ENCODE data around the gene TRIM61.
"Not testable (repeated sequence)": the region's sequence is repeated elsewhere in the genome, so short reads cannot be mapped to it uniquely, and the experiment has no call there.

The TRIM61 gene

GRCh38 chr4:164959896-164960295 is 17.6 kb downstream of the TRIM61 start:
- H3K9ac ChIP-seq (ENCODE audit: low read depth in 1 of 2, low read length in 2 of 2) = no peak overlapping the region
- peaks cover 0 to 8% of the 10 kb centered on the region in 2 donors for H3K4me1 ChIP-seq (ENCODE audit: control insufficient read depth in 1 of 2, insufficient read depth in 2 of 2, low read length in 2 of 2)
- no peaks in the 10 kb centered on the region for H3K9me3 ChIP-seq (ENCODE audit: control insufficient read depth in 1 of 2, low read length in 2 of 2)
- H3K27me3 ChIP-seq (ENCODE audit: control insufficient read depth in 1 of 2, insufficient read depth in 2 of 2, low read length in 2 of 2) = no peaks in the 10 kb centered on the region
- H3K27ac ChIP-seq (ENCODE audit: low read depth, low read length) = no peak overlapping the region
- H3K36me3 ChIP-seq (ENCODE audit: control insufficient read depth in 1 of 2, insufficient read depth in 2 of 2, low read length in 2 of 2) = no peaks in the 10 kb centered on the region
- H3K4me3 ChIP-seq (ENCODE audit: low read depth in 1 of 2, low read length in 2 of 2) = no peak overlapping the region

GRCh38 chr4:164959421-164959820 is 18.0 kb downstream of the TRIM61 start:
- H3K9me3 ChIP-seq (ENCODE audit: control insufficient read depth in 1 of 2, low read length in 2 of 2); H3K36me3 ChIP-seq (ENCODE audit: control insufficient read depth in 1 of 2, insufficient read depth in 2 of 2, low read length in 2 of 2); H3K4me1 ChIP-seq (ENCODE audit: control insufficient read depth in 1 of 2, insufficient read depth in 2 of 2, low read length in 2 of 2); H3K9ac ChIP-seq (ENCODE audit: low read depth in 1 of 2, low read length in 2 of 2); H3K27me3 ChIP-seq (ENCODE audit: control insufficient read depth in 1 of 2, insufficient read depth in 2 of 2, low read length in 2 of 2); H3K27ac ChIP-seq (ENCODE audit: low read depth, low read length); H3K4me3 ChIP-seq (ENCODE audit: low read depth in 1 of 2, low read length in 2 of 2): not testable (repeated sequence)

DNA sequence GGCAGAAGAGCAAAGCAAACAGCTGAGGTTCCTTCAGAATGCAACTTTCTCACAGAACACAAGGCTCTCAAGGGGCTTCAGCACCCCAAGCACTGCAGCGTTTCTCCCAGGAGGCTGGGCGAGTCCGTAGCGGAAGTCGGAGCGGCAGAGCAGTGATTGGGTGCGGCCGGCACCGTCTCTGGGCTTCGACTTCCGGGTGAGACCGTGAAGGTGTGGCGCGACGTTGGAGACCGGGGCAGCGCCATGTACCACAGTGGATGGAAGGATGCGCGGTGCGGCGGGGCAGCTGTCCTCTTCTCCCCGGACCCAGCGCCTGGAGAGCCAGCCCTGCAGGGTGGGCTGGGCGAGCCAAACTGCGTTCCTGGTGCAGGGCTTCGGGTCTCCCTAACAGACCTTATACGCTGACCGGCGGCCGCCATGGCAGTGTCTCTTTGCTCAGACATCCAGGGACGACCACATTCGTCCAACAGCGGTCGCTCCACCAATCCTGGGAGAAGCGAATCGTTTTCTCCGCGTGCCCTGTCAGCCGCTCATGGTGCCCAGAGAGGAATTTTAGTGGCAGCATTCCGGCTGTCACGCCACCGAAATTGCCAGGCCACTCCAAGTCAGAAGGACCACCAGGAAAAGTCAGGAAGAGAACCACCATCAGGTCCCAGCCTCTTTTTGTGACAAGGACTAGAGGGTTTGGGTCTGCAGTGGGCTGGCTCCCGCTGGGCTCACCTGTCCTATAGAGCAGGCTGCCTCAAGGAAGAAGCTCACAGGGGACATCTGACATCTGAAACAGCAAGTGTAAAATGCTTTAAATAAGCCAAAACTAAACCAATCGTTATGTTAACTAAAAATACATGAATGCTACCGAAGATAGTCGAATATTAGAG is 20.5 kb downstream of the TRIM61 start:
- Histone ChIP-seq H3K4me1 (ENCODE audit: control insufficient read depth in 1 of 2, insufficient read depth in 2 of 2, low read length in 2 of 2) (peaks cover 0 to 8% of the 10 kb centered on the region in 2 donors), H3K27ac (ENCODE audit: low read depth, low read length) (no peak overlapping the region), H3K4me3 (ENCODE audit: low read depth in 1 of 2, low read length in 2 of 2) (peak overlapping the region; percentile 79 to 93), H3K36me3 (ENCODE audit: control insufficient read depth in 1 of 2, insufficient read depth in 2 of 2, low read length in 2 of 2) (no peaks in the 10 kb centered on the region), H3K9ac (ENCODE audit: low read depth in 1 of 2, low read length in 2 of 2) (peak overlapping the region; percentile 2 to 51), H3K9me3 (ENCODE audit: control insufficient read depth in 1 of 2, low read length in 2 of 2) (no peaks in the 10 kb centered on the region), H3K27me3 (ENCODE audit: control insufficient read depth in 1 of 2, insufficient read depth in 2 of 2, low read length in 2 of 2) (no peaks in the 10 kb centered on the region)

DNA sequence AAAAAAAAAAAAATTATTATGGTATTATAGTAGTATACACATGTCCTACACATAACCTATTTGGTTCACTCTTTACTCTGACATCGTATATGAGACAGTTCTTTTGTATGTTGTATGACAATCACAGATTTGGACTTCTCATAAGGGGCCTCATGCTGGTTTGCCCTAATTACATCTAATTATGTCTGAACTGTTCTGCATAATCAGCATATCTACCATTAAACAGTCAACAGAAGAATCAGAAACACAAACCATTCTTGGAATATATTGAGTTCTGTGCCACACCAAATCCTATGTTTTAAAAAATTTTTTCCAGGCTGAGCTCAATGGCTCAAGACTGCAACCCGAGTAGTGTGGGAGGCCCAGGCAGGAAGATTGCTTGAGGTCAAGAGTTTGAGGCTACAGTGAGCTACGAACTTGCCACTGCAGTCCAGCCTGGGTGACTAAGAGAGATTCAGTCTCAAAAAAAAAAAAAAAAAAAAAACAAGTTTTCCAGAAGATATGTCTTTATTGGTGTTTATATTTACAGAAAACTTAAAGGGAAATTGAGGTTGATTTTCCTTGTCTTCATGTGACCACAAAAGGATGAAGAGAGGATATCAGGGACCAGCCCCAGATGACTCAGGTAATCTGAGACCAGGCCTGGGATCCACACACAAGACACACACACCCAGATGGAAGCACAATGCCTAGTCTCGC is 22.2 kb downstream of the TRIM61 start:
- no peaks in the 10 kb centered on the region for H3K9me3 ChIP-seq (ENCODE audit: control insufficient read depth in 1 of 2, low read length in 2 of 2)
- no peak overlapping the region for H3K9ac ChIP-seq (ENCODE audit: low read depth in 1 of 2, low read length in 2 of 2)
- no peaks in the 10 kb centered on the region for H3K36me3 ChIP-seq (ENCODE audit: control insufficient read depth in 1 of 2, insufficient read depth in 2 of 2, low read length in 2 of 2)
- H3K27me3 ChIP-seq (ENCODE audit: control insufficient read depth in 1 of 2, insufficient read depth in 2 of 2, low read length in 2 of 2) = no peaks in the 10 kb centered on the region
- H3K27ac ChIP-seq (ENCODE audit: low read depth, low read length) = no peak overlapping the region
- peaks cover 0 to 8% of the 10 kb centered on the region in 2 donors for H3K4me1 ChIP-seq (ENCODE audit: control insufficient read depth in 1 of 2, insufficient read depth in 2 of 2, low read length in 2 of 2)
- no peak overlapping the region for H3K4me3 ChIP-seq (ENCODE audit: low read depth in 1 of 2, low read length in 2 of 2)

GRCh38 chr4:164952551-164952950 is 24.9 kb downstream of the TRIM61 start:
- no peak overlapping the region for H3K9ac ChIP-seq (ENCODE audit: low read depth in 1 of 2, low read length in 2 of 2)
- peaks cover 0 to 8% of the 10 kb centered on the region in 2 donors for H3K4me1 ChIP-seq (ENCODE audit: control insufficient read depth in 1 of 2, insufficient read depth in 2 of 2, low read length in 2 of 2)
- H3K27me3 ChIP-seq (ENCODE audit: control insufficient read depth in 1 of 2, insufficient read depth in 2 of 2, low read length in 2 of 2) = peaks cover 0 to 4% of the 10 kb centered on the region in 2 donors
- no peak overlapping the region for H3K4me3 ChIP-seq (ENCODE audit: low read depth in 1 of 2, low read length in 2 of 2)
- no peak overlapping the region for H3K27ac ChIP-seq (ENCODE audit: low read depth, low read length)
- H3K36me3 ChIP-seq (ENCODE audit: control insufficient read depth in 1 of 2, insufficient read depth in 2 of 2, low read length in 2 of 2) = no peaks in the 10 kb centered on the region
- H3K9me3 ChIP-seq (ENCODE audit: control insufficient read depth in 1 of 2, low read length in 2 of 2) = no peaks in the 10 kb centered on the region

DNA sequence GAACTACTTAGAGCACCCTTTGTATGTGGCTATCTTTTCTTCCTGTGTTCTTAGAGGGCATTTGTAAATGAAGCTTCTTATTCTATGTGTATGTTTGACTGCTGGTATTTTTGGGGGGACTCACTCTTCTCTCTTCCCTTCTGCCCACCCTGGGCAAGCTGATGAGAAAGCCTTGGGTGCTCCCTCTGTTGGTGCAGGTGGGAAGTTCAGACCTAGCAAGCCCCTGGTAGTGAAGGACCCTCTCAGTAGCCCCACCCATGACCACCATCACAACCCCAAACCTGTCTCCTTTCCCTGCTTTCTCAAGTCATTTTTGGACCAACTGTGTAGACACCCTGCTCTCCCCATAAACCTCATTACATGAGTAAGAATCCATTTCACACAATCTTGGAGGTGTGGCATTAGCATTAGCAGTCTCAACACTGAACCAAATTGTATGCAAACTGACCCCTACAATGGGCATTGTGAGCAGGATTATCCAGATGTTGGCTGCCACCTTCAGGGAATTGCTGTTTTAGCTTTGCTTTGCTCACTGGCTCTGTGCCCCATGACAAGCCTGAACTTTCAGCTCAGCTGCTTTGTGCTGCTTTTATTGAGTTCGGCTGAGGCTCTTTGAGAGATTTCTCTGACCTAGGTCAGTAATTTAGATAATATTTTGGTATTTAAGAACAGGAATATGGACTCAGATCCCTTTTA is 27.9 kb downstream of the TRIM61 start:
- no peak overlapping the region for H3K4me3 ChIP-seq (ENCODE audit: low read depth in 1 of 2, low read length in 2 of 2)
- peaks cover 0 to 4% of the 10 kb centered on the region in 2 donors for H3K27me3 ChIP-seq (ENCODE audit: control insufficient read depth in 1 of 2, insufficient read depth in 2 of 2, low read length in 2 of 2)
- H3K9me3 ChIP-seq (ENCODE audit: control insufficient read depth in 1 of 2, low read length in 2 of 2) = no peaks in the 10 kb centered on the region
- H3K9ac ChIP-seq (ENCODE audit: low read depth in 1 of 2, low read length in 2 of 2) = no peak overlapping the region
- no peaks in the 10 kb centered on the region for H3K36me3 ChIP-seq (ENCODE audit: control insufficient read depth in 1 of 2, insufficient read depth in 2 of 2, low read length in 2 of 2)
- H3K27ac ChIP-seq (ENCODE audit: low read depth, low read length) = no peak overlapping the region
- no peaks in the 10 kb centered on the region for H3K4me1 ChIP-seq (ENCODE audit: control insufficient read depth in 1 of 2, insufficient read depth in 2 of 2, low read length in 2 of 2)

DNA sequence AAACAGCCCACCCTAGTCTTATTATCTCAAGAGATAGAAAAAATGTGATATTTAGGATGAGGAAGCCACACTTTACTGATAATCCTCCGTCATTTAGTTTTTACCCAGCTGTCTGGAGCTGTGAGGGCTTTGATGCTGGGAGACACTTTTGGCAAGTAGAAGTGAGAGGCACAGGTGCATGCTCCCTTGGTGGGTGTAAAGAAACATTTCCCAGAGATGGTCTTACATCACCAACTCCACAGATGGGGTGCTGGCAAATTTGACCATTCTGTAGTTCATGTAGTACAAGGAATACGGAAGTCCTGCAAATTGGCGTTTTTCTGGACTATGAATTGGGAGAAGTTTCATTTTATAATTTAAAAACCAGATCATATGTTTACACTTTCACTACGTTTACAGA is 28.5 kb downstream of the TRIM61 start:
- Histone ChIP-seq H3K36me3 (ENCODE audit: control insufficient read depth in 1 of 2, insufficient read depth in 2 of 2, low read length in 2 of 2) (no peaks in the 10 kb centered on the region), H3K4me1 (ENCODE audit: control insufficient read depth in 1 of 2, insufficient read depth in 2 of 2, low read length in 2 of 2) (no peaks in the 10 kb centered on the region), H3K27me3 (ENCODE audit: control insufficient read depth in 1 of 2, insufficient read depth in 2 of 2, low read length in 2 of 2) (peaks cover 0 to 4% of the 10 kb centered on the region in 2 donors), H3K9ac (ENCODE audit: low read depth in 1 of 2, low read length in 2 of 2) (no peak overlapping the region), H3K27ac (ENCODE audit: low read depth, low read length) (no peak overlapping the region), H3K4me3 (ENCODE audit: low read depth in 1 of 2, low read length in 2 of 2) (no peak overlapping the region), H3K9me3 (ENCODE audit: control insufficient read depth in 1 of 2, low read length in 2 of 2) (no peaks in the 10 kb centered on the region)

DNA sequence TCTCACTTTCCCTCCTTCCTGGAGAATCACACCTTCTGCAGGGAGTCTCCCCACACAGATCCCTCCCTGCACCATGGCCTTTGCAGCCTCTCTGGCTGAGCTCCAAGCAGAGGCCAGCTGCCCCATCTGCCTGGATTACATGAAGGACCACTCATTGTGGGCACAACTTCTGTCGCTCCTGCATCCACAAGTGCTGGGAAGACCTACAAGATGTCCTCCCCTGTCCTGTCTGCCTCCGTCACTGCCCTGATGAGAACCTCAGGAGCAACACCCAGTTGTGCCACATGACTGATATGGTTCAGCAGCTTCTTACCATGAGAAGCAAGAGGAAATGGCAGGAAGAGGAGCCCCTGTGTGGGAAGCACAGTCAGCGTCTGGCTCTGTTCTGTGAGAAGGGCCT is 29.5 kb downstream of the TRIM61 start:
- H3K4me3 ChIP-seq (ENCODE audit: low read depth in 1 of 2, low read length in 2 of 2); H3K9me3 ChIP-seq (ENCODE audit: control insufficient read depth in 1 of 2, low read length in 2 of 2); H3K9ac ChIP-seq (ENCODE audit: low read depth in 1 of 2, low read length in 2 of 2); H3K27ac ChIP-seq (ENCODE audit: low read depth, low read length); H3K27me3 ChIP-seq (ENCODE audit: control insufficient read depth in 1 of 2, insufficient read depth in 2 of 2, low read length in 2 of 2); H3K36me3 ChIP-seq (ENCODE audit: control insufficient read depth in 1 of 2, insufficient read depth in 2 of 2, low read length in 2 of 2); H3K4me1 ChIP-seq (ENCODE audit: control insufficient read depth in 1 of 2, insufficient read depth in 2 of 2, low read length in 2 of 2): not testable (repeated sequence)

- Histone ChIP-seq H3K4me3 (ENCODE audit: low read depth in 1 of 2, low read length in 2 of 2) (no peak overlapping the region), H3K9ac (ENCODE audit: low read depth in 1 of 2, low read length in 2 of 2) (no peak overlapping the region), H3K9me3 (ENCODE audit: control insufficient read depth in 1 of 2, low read length in 2 of 2) (no peaks in the 10 kb centered on the region), H3K36me3 (ENCODE audit: control insufficient read depth in 1 of 2, insufficient read depth in 2 of 2, low read length in 2 of 2) (no peaks in the 10 kb centered on the region), H3K27me3 (ENCODE audit: control insufficient read depth in 1 of 2, insufficient read depth in 2 of 2, low read length in 2 of 2) (peaks cover 0 to 4% of the 10 kb centered on the region in 2 donors), H3K27ac (ENCODE audit: low read depth, low read length) (no peak overlapping the region), H3K4me1 (ENCODE audit: control insufficient read depth in 1 of 2, insufficient read depth in 2 of 2, low read length in 2 of 2) (no peaks in the 10 kb centered on the region)
Measured at GRCh38 chr4:164946810-164947209, 30.6 kb downstream of the TRIM61 start.

DNA sequence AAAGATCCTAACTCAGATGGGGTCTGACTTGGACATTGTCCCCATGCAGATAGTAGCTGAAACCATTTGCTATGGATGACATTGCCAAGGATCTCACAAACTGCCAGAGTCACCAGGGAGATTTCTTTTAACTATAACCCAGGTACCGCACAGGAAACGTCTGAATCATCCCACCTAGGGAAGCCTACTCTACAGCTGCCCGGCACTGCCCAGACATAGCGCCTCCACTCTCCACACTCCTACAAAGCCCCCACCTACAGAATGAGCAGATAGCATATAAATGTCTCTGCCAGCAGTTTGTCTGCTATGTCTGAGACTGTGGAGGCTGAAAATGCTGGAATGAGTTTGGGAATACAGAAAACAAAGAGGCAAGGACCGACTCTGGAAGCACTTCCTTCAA is 32.3 kb downstream of the TRIM61 start:
- Histone ChIP-seq H3K4me1 (ENCODE audit: control insufficient read depth in 1 of 2, insufficient read depth in 2 of 2, low read length in 2 of 2) (no peaks in the 10 kb centered on the region), H3K27me3 (ENCODE audit: control insufficient read depth in 1 of 2, insufficient read depth in 2 of 2, low read length in 2 of 2) (peaks cover 0 to 9% of the 10 kb centered on the region in 2 donors), H3K9ac (ENCODE audit: low read depth in 1 of 2, low read length in 2 of 2) (no peak overlapping the region), H3K9me3 (ENCODE audit: control insufficient read depth in 1 of 2, low read length in 2 of 2) (no peaks in the 10 kb centered on the region), H3K36me3 (ENCODE audit: control insufficient read depth in 1 of 2, insufficient read depth in 2 of 2, low read length in 2 of 2) (no peaks in the 10 kb centered on the region), H3K27ac (ENCODE audit: low read depth, low read length) (no peak overlapping the region), H3K4me3 (ENCODE audit: low read depth in 1 of 2, low read length in 2 of 2) (no peak overlapping the region)

Measured in duodenal mucosa (tissue), 2 donors.